ENCODE results near the gene ARF4.

Gene ARF4

DNA sequence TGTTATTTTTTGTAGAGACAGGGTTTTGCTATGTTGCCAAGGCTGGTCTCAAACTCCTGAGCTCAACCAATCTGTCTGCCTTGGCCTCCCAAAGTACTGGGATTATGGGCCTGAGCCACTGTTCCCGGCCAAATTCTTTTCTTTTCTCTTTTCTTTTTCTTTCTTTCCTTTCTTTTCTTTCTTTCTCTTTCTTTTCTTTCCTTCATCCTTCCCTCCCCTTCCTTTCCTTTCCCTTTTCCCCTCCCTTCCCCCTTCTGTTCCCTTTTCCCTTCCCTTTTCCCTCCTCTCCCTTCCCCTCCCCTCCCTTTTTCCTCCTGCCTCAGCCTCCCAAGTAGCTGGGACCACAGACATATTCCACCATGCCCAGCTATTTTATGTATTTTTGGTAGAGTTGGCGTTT lies 3.1 kb upstream of the ARF4 start:
- no peak overlapping the region for H3K27ac ChIP-seq (ENCODE audit: low read depth, low read length)
- no peaks in the 10 kb centered on the region for H3K36me3 ChIP-seq (ENCODE audit: control insufficient read depth, insufficient read depth, low read length)
- H3K4me3 ChIP-seq (ENCODE audit: low read length): no peak overlapping the region
- no peaks in the 10 kb centered on the region for H3K4me1 ChIP-seq (ENCODE audit: control insufficient read depth, insufficient read depth, low read length)
- H3K27me3 ChIP-seq (ENCODE audit: control insufficient read depth, insufficient read depth, low read length): no peaks in the 10 kb centered on the region
- H3K9ac ChIP-seq (ENCODE audit: low read length): no peak overlapping the region

DNA sequence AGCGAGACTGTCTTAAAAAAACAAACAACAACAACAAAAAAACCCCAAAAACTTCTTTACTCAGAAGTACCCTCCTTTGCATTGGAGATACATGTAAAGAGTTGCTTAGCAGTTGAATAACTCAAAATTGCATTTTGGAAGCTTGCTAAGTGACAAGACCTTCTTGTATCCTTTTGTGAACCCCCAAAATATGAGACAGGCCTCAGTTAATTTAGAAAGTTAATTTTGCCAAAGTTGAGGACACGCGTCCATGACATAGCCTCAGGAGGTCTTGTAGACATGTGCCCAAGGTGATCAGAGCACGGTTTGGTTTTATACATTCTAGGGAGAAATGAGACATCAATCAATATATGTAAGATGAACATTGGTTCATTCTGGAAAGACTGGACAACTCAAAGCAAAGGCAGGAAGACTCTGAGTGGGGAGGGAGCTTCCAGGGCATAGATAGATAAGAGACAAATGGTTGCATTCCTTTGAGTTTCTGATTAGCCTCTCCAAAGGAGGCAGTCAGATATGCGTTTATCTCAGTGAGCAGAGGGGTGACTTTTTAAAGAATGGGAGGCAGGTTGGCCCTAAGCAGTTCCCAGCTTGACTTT lies 1.7 kb upstream of the ARF4 start:
- Histone ChIP-seq H3K27ac (ENCODE audit: low read depth, low read length) (no peak overlapping the region), H3K4me3 (ENCODE audit: low read length) (peak overlapping the region; percentile 72), H3K36me3 (ENCODE audit: control insufficient read depth, insufficient read depth, low read length) (no peaks in the 10 kb centered on the region), H3K9ac (ENCODE audit: low read length) (no peak overlapping the region), H3K27me3 (ENCODE audit: control insufficient read depth, insufficient read depth, low read length) (no peaks in the 10 kb centered on the region), H3K4me1 (ENCODE audit: control insufficient read depth, insufficient read depth, low read length) (peaks cover 8% of the 10 kb centered on the region)

DNA sequence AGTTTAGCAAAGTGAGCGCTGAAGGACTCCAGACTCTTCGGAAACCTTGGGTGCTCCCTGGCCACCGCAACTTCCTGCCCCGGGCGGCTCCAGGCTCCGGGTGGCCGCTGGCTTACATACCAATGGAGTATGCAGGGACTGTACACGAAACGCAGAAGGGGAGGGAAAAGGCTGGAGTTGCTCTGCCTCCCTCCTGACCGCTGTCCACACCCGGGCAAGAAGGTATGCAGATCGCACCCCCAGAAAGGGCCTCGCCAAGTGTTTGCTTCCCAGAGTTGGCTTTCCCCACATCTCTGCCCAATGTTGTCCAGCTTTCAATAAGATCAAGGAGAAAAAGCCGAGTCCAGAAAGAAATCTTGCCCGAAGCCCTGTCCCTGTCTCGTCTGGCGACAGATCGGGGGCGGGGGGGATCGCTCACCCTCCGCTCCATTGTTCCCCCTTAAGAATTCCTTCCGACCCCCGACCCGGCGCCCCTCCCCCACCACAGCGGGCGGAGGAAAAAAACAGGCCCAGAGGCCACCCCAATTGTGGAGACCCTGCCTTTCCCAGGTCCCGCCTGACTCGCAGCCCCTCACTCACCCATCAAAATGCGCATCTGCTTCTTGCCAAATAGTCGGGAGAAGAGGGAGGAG lies 533 bp downstream of the ARF4 start:
- no peaks in the 10 kb centered on the region for H3K27me3 ChIP-seq (ENCODE audit: control insufficient read depth, insufficient read depth, low read length)
- peaks cover 10% of the 10 kb centered on the region for H3K4me1 ChIP-seq (ENCODE audit: control insufficient read depth, insufficient read depth, low read length)
- H3K27ac ChIP-seq (ENCODE audit: low read depth, low read length): peak overlapping the region; percentile 96
- H3K9ac ChIP-seq (ENCODE audit: low read length): peak overlapping the region; percentile 87
- no peaks in the 10 kb centered on the region for H3K36me3 ChIP-seq (ENCODE audit: control insufficient read depth, insufficient read depth, low read length)
- H3K4me3 ChIP-seq (ENCODE audit: low read length): peak overlapping the region; percentile 88

DNA sequence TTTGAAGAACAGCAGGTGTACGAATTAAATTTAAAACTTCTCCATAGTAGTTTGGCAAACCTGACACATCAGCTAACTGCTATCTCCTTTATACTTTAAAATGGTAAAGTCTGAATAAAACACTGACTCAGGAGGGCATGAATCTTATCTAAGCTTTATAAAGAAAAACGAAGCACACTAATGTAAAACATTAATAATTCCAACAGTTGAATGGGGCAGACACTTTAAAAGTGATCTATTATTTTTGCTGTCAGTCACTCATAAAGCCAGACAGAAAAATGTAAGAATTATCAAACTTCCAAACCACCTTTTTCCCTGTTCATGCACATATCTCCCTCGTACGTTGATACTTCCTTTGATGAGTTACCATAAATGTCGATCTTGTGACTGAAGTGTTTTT lies 2.6 kb downstream of the ARF4 start:
- H3K4me3 ChIP-seq (ENCODE audit: low read length): no peak overlapping the region
- H3K4me1 ChIP-seq (ENCODE audit: control insufficient read depth, insufficient read depth, low read length): peaks cover 10% of the 10 kb centered on the region
- no peaks in the 10 kb centered on the region for H3K36me3 ChIP-seq (ENCODE audit: control insufficient read depth, insufficient read depth, low read length)
- H3K9ac ChIP-seq (ENCODE audit: low read length): no peak overlapping the region
- H3K27ac ChIP-seq (ENCODE audit: low read depth, low read length): no peak overlapping the region
- H3K27me3 ChIP-seq (ENCODE audit: control insufficient read depth, insufficient read depth, low read length): no peaks in the 10 kb centered on the region

DNA sequence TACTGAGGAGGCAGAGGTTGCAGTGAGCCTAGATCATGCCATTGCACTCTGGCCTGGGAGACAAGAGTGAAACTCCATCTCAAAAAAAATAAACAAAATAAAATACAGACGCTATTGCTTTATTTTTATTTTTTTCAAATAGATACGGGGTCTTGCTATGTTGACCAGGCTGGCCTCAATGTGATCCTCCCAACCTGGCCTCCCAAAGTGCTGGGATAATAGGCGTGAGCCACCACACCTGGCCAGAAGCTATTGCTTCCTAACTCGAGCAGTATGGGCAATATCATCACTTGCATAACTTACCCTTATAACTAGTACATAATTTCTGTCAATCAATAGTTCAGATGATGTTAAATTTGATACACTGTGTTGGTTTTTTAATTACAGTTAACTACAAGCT lies 3.0 kb downstream of the ARF4 start:
- Histone ChIP-seq H3K36me3 (ENCODE audit: control insufficient read depth, insufficient read depth, low read length) (no peaks in the 10 kb centered on the region), H3K9ac (ENCODE audit: low read length) (no peak overlapping the region), H3K4me3 (ENCODE audit: low read length) (no peak overlapping the region), H3K27me3 (ENCODE audit: control insufficient read depth, insufficient read depth, low read length) (no peaks in the 10 kb centered on the region), H3K27ac (ENCODE audit: low read depth, low read length) (no peak overlapping the region), H3K4me1 (ENCODE audit: control insufficient read depth, insufficient read depth, low read length) (peaks cover 10% of the 10 kb centered on the region)

DNA sequence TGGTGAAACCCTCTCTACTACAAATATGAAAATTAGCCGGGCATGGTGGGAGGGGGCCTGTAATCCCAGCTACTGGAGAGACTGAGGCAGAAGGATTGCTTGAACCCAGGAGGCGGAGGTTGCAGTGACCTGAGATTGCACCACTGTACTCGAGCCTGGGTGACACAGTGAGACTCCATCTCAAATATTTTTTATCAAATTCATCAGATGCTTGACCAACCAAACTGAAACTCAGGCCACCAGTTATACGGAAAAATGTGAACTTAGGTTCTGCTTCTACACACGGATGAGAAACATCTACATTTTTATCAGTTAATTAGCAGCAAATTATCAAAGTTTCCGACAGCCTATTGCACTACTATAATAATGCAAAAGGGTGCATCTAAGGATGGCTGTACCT lies 4.8 kb downstream of the ARF4 start:
- peaks cover 10% of the 10 kb centered on the region for H3K4me1 ChIP-seq (ENCODE audit: control insufficient read depth, insufficient read depth, low read length)
- H3K27ac ChIP-seq (ENCODE audit: low read depth, low read length): no peak overlapping the region
- H3K36me3 ChIP-seq (ENCODE audit: control insufficient read depth, insufficient read depth, low read length): no peaks in the 10 kb centered on the region
- H3K4me3 ChIP-seq (ENCODE audit: low read length): no peak overlapping the region
- H3K9ac ChIP-seq (ENCODE audit: low read length): no peak overlapping the region
- no peaks in the 10 kb centered on the region for H3K27me3 ChIP-seq (ENCODE audit: control insufficient read depth, insufficient read depth, low read length)

DNA sequence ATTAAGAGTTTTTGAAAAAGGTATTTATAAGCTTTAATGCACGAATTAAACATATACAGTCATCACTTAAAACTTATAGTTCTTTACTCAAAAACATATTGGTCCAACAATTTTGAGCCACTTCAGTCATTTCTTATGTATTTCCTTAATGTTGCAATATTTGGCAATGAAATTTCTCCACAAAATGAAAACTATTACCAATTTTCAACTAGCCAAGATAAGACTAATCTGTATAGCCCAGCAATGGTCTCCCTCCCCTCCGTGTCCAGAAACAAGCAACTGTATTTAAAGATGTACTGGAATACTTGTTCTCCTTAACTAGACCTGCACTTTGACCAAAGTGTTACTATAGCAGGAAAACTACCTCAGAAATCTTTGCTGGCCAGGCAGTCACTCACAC lies 9.2 kb downstream of the ARF4 start:
- Histone ChIP-seq H3K27me3 (ENCODE audit: control insufficient read depth, insufficient read depth, low read length) (no peaks in the 10 kb centered on the region), H3K9ac (ENCODE audit: low read length) (no peak overlapping the region), H3K4me3 (ENCODE audit: low read length) (no peak overlapping the region), H3K27ac (ENCODE audit: low read depth, low read length) (no peak overlapping the region), H3K36me3 (ENCODE audit: control insufficient read depth, insufficient read depth, low read length) (peaks cover 4% of the 10 kb centered on the region), H3K4me1 (ENCODE audit: control insufficient read depth, insufficient read depth, low read length) (no peaks in the 10 kb centered on the region)

DNA sequence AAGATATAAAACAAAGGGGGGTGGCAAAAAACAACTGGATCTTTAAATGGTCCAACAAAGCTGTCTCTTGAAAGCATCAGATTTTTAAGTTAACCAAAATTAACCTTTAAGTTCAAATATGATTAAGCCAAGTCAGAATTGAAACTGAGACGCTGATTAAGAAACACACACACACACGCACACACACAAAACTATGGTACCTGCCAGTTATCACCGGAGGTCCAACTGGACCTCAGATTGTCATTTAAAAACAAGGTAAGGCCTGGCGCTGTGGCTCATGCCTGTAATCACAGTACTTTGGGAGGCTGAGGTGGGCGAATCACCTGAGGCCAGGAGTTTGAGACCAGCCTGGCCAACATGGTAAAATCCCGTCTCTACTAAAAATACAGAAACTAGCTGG lies 10.4 kb downstream of the ARF4 start:
- Histone ChIP-seq H3K27ac (ENCODE audit: low read depth, low read length) (no peak overlapping the region), H3K4me3 (ENCODE audit: low read length) (no peak overlapping the region), H3K4me1 (ENCODE audit: control insufficient read depth, insufficient read depth, low read length) (no peaks in the 10 kb centered on the region), H3K9ac (ENCODE audit: low read length) (no peak overlapping the region), H3K36me3 (ENCODE audit: control insufficient read depth, insufficient read depth, low read length) (peaks cover 6% of the 10 kb centered on the region), H3K27me3 (ENCODE audit: control insufficient read depth, insufficient read depth, low read length) (no peaks in the 10 kb centered on the region)

DNA sequence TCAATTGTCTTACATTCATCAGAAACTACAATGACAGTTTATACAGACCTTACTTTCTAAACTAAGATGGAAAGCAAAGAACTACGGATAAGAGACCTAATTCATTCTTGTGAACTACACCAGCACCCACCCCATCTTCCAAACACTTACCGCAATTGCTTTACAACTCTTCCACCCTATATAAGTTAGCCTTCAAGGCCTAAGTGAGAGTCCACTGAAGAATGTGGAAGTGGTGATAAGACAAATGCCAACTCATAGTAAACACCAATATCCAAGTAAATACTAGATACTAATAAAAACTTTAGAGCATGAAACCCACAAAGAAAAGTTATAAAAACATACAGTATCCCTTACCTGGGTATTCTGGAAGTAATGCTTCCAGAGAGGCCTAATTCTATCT lies 13.6 kb downstream of the ARF4 start:
- Histone ChIP-seq H3K27me3 (ENCODE audit: control insufficient read depth, insufficient read depth, low read length) (no peaks in the 10 kb centered on the region), H3K27ac (ENCODE audit: low read depth, low read length) (no peak overlapping the region), H3K4me1 (ENCODE audit: control insufficient read depth, insufficient read depth, low read length) (no peaks in the 10 kb centered on the region), H3K4me3 (ENCODE audit: low read length) (no peak overlapping the region), H3K9ac (ENCODE audit: low read length) (no peak overlapping the region), H3K36me3 (ENCODE audit: control insufficient read depth, insufficient read depth, low read length) (peaks cover 6% of the 10 kb centered on the region)

DNA sequence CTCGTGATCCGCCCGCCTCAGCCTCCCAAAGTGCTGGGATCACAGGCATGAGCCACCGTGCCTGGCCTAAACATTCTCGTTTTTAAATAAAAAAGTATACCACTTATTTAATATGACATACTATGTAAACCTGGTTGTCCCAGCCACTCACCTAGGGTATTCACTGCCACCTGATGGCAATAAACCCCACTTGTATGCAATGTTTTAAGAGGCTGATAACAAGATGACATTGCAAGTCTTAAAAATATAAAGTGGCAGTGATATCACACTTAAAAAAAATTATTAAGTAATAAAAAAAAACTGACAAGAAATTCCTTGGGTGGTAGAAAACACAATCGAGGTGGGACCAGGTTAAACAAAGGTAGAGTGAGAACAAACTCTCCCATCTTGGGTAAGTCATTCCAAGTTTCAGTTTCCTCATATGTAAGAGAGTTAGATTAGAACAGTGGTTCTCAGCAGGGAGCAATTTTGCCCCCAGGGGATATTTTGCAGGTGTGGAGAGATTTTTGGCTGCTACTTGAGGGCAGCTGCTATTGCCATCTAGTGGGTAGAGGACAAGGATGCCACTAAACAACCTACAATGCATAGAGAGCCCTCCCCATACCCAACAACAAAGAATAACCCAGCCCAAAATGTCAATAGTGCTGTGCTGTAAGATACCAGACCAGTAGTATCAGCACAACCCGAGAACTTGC lies 14.5 kb downstream of the ARF4 start:
- Histone ChIP-seq H3K9ac (ENCODE audit: low read length) (no peak overlapping the region), H3K4me1 (ENCODE audit: control insufficient read depth, insufficient read depth, low read length) (no peaks in the 10 kb centered on the region), H3K27me3 (ENCODE audit: control insufficient read depth, insufficient read depth, low read length) (no peaks in the 10 kb centered on the region), H3K4me3 (ENCODE audit: low read length) (no peak overlapping the region), H3K27ac (ENCODE audit: low read depth, low read length) (no peak overlapping the region), H3K36me3 (ENCODE audit: control insufficient read depth, insufficient read depth, low read length) (peaks cover 6% of the 10 kb centered on the region)

DNA sequence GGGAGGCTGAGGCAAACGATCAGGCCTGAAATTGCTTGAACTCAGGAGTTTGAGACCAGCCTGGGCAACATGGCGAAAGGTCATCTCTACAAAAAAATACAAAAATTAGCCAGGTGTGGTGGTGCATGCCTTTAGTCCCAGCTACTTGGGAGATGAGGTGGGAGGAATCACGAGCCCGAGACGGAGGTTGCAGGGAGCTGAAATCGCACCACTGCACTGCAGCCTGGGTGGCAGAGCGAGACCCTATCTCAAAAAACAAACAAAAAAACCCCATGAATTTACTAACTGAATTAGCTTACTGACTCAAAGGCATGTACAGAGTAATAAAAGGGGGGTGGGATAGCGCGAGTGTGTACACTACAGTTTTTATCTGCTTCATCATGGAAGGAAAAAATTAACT lies 19.3 kb downstream of the ARF4 start:
- Histone ChIP-seq H3K4me3 (ENCODE audit: low read length) (no peak overlapping the region), H3K27ac (ENCODE audit: low read depth, low read length) (no peak overlapping the region), H3K4me1 (ENCODE audit: control insufficient read depth, insufficient read depth, low read length) (peaks cover 3% of the 10 kb centered on the region), H3K9ac (ENCODE audit: low read length) (no peak overlapping the region), H3K27me3 (ENCODE audit: control insufficient read depth, insufficient read depth, low read length) (no peaks in the 10 kb centered on the region), H3K36me3 (ENCODE audit: control insufficient read depth, insufficient read depth, low read length) (peaks cover 15% of the 10 kb centered on the region)

DNA sequence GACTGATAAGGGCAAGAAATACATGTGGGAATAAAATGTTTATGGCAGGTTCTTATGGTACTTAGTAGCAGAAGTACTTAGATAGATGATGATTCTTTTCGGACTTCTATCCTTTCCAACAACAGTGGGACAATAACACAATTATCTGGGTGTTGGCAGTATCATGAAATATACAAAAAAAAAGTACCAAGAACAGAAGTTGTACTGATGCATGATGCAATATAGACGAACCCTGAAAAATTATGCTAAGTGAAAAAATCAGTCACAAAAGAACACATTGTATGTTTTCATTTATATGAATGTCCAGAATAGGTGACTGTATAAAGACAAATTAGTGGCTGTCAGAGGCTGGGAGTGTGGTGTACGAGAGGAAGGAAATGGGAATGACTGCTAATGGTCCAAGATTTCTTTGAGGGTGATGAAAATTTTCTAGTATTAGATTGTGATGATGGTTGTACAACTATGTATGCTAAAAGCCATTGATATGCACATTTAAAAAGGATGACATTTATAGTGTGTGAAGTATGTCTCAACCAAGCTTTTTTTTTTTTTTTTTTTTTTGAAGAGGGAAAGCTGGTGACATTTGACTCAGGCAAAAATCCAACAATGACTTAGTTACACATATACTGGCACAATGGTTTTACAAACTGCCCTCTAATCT lies 21.0 kb downstream of the ARF4 start:
- no peaks in the 10 kb centered on the region for H3K27me3 ChIP-seq (ENCODE audit: control insufficient read depth, insufficient read depth, low read length)
- no peak overlapping the region for H3K27ac ChIP-seq (ENCODE audit: low read depth, low read length)
- no peak overlapping the region for H3K4me3 ChIP-seq (ENCODE audit: low read length)
- H3K4me1 ChIP-seq (ENCODE audit: control insufficient read depth, insufficient read depth, low read length): peaks cover 3% of the 10 kb centered on the region
- no peak overlapping the region for H3K9ac ChIP-seq (ENCODE audit: low read length)
- peaks cover 14% of the 10 kb centered on the region for H3K36me3 ChIP-seq (ENCODE audit: control insufficient read depth, insufficient read depth, low read length)
